GM21526 (cell line): Measurements from ENCODE around the gene TMEM116.
"Not testable (repeated sequence)": the region's sequence is repeated elsewhere in the genome, so short reads cannot be mapped to it uniquely, and the experiment has no call there.

ENCODE experiments used
- ATAC-seq: cut with Tn5 transposase; IDR thresholded peaks from one replicate; pipeline ENCODE4 v1.9.1; 2021; ENCODE audit warnings: moderate library complexity; ENCODE audit not compliant: unreplicated experiment, low FRiP score

Gene TMEM116

DNA sequence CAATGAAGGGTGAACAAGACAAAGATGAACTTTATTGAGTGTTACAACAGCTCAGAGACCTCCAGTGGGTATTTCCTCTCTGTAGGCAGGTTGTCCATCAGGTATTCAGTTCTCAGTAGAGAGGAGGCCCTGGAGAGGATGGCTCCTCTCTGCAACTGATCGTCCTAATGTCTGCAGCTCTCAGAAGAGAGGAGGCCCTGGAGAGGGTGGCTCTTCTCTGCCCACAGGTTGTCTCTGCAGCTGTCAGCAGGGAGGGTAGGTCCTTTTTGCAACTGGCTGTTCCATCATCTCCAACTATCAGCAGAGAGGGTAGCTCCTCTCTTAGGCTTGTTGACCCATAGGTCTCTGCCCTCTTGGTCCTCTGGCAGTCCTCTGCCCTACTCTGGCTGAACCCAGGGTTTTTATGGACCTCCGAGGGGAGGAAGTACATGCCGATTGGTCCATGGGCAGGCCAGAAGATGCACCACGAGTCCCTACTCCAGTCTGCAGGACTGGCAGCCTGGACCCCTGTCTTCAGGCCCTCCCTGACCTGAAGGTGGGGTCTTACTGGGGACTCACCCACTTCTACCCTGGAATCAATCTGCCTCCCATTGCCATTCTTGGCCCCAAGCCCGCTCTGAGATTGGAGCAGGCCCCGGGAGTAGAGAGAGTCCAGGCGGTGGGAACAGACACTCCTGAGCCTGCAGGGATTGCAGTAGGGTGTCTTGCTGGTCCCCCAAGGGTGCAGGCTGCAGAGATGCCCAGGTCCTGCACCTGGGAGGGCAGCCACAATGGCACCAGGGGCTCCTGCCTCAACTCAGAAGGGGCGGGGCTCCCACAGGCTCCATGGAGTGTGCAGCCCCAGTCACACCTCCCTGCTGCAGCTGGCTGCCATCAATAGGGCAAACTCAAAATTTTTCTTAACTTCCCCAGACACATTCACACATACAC is 2.3 kb downstream of the TMEM116 start:
- no peak for ATAC-seq

DNA sequence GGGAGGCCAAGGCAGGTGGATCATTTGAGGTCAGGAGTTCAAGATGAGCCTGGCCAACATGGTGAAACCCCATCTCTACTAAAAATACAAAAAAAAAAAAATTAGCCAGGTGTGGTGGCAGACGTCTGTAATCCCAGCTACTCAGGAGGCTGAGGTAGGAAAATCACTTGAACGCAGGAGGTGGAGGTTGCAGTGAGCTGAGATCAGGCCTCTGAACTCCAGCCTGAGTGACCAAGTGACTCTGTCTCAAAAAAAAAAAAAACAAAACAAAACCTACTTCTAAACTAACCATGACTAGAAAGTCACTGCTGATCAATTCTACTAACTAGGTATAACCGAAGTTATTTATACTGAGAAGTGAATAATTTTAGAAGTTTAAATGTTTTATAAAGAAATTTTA is 3.4 kb downstream of the TMEM116 start:
- not testable (repeated sequence) for ATAC-seq

DNA sequence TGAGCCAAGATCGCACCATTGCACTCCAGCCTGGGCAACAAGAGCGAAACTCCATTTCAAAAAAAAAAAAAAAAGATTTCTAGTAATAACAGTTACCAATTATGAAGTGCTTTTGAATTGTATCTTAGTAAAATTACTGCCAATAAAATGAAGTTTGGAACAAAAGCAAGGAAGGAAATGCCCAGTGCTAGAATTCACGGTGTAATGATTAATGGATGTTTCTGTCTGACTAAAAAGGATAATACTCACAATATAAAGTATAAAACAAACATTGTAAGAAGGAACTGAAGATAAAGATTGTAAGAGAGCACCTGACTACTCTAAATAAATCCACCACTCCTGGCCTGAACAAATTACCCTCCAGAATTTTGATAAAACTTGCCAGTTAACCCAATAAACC is 4.0 kb downstream of the TMEM116 start:
- no peak for ATAC-seq

GRCh38 chr12:112007945-112008344 is 5.0 kb downstream of the TMEM116 start:
- no peak for ATAC-seq

DNA sequence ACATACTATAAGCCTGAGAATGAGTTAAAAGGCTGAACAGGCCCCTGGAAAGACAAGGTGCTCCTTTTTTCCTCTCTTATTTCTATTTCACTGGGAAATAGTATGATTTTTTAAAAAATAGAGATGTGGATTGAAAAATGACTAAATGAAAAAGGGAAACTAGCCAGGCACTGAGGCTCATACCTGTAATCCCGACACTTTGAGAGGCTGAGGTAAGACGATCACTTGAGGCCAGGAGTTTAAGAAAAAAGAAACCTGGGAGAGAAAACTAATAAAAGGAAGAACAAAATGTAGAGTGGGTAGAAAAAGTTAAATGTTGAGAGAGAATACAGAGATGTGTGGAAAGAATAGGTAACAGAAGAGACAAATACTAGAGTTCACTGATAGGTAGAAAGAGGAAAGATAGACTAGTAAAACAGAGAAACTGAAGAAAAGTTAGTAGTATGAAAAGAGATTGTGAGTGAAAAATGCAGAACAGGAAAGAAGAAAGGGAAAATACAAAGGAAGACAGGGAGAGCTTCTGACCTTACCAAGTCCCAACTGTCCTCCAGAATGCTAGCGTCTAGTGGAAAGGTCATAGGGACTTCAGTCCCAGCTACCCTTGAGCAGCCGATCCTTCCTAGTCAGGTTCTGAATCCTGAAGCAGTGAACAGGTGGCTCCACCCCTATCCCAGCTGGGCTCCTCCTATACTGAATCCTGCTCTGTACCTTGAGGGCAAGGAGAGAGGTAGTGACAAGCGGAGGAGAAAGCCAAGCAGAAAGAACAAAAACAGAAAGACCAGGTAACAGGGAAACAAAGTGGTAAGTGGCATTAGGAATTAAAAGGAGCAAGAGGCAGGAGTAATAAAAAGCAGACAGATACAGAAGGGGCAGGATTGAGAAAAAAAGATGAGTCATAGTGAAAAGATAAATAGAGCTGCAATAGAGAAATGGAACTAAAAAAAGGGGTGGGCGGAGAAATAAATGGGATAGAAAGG is 7.3 kb downstream of the TMEM116 start:
- ATAC-seq = no peak

DNA sequence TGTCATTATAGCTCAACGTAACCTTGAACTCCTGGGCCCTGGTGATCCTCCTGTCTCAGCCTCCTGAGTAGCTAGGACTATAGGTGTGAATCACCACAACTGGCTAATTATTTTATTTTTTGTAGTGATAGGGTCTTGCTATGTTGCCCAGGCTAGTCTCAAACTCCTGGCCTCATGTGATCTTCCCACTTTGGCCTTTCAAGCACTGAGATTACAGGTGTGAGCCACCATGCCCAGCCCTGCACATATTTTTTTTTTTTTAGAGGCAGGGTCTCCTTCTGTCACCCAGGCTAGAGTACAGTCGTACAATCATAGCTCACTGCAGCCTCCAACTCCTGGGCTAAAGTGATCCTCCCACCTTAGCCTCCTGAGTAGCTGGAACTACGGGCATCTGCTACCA is 8.9 kb downstream of the TMEM116 start:
- no peak for ATAC-seq

DNA sequence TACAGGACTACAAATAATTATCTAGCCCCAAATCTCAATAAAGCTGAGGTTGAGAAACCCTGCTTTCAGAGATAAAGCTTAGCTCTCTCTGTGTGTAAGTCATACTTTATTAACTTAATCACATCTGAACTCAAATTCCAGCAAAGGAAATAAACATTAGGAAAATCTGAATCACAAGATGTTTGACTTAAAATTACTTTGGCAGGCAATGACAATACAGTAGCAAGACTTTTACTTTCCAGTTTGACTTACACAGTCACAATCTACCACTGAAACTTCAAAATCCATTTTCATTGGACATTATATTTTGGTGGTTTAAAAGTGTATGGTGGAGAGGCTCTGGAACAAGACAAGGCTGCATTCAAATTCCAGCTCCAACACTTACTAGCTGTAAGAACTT is 11.4 kb downstream of the TMEM116 start:
- no peak for ATAC-seq

GRCh38 chr12:112000820-112001219 is 12.1 kb downstream of the TMEM116 start:
- ATAC-seq = no peak

DNA sequence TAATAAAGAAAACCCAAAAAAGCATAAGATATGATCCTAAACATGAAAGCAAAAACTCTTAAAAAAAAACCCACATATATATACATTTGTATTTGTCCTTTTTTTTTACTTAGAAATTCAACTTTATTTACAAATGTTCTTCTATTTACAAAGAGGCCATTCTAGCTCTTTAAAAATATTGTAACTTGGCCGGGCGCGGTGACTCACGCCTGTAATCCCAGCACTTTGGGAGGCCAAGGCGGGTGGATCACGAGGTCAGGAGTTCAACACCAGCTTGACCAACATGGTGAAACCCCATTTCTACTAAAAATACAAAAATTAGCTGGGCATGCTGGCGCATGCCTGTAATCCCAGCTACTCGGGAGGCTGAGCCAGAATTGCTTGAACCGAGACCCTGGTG is 13.8 kb downstream of the TMEM116 start:
- not testable (repeated sequence) for ATAC-seq

- no peak for ATAC-seq
Observed at GRCh38 chr12:111998015-111998414, 14.9 kb downstream of the TMEM116 start.

GRCh38 chr12:111997300-111997699 is 15.7 kb downstream of the TMEM116 start:
- ATAC-seq = no peak

DNA sequence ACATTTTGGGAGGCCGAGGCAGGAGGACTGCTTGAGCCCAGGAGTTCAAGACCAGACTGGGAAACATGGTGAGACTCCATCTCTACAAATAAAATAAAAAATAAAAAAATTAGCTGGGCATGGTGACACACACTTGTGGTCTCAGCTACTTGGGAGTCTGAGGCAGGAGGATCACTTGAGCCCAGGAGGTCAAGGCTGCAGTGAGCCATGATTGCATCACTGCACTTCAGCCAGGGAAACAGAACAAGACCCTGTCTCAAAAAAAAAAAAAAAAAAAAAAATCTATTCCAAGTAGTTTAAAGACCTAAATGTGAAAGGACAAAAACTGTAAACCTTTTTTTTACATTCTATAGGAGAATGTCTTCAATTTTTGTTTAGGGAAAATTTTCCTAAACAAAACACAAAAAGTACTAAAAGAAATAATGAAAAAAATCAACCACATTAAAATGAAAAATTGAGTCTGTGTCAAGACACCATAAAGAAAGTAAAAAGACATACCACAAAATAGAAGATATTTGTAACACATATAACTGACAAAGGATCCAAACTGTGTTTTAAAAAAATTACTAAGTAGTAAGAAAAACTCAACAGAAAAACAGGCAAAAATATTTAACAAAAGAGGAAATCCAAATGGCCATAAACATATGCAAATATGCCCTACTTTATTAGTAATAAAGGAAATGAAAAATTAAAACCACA is 17.0 kb downstream of the TMEM116 start:
- no peak for ATAC-seq

GRCh38 chr12:111994211-111995111 is 18.5 kb downstream of the TMEM116 start:
- ATAC-seq = not testable (repeated sequence)

- ATAC-seq = no peak
Observed at GRCh38 chr12:111993292-111994150, 19.4 kb downstream of the TMEM116 start.

GRCh38 chr12:111992464-111992863 is 20.5 kb downstream of the TMEM116 start:
- no peak for ATAC-seq

- ATAC-seq = no peak
Observed at GRCh38 chr12:111991946-111992345, 21.0 kb downstream of the TMEM116 start.

- ATAC-seq = no peak
Observed at GRCh38 chr12:111991535-111991934, 21.4 kb downstream of the TMEM116 start.

- ATAC-seq = no peak
Observed at GRCh38 chr12:111984820-111985219, 28.1 kb downstream of the TMEM116 start.

GRCh38 chr12:111981987-111982386 is 31.0 kb downstream of the TMEM116 start:
- ATAC-seq = no peak
